NB4 (cell line): ENCODE results near the gene LAMP1.
"Not testable (repeated sequence)": the region's sequence is repeated elsewhere in the genome, so short reads cannot be mapped to it uniquely, and the experiment has no call there.

Experiments used
- MAX ChIP-seq: IDR thresholded peaks from 2 replicates; pipeline ENCODE4 v1.6.1; 2011; ENCODE audit warnings: low read depth, low read length
- MYC ChIP-seq: IDR thresholded peaks from 2 replicates; pipeline ENCODE4 v1.6.1; 2011; ENCODE audit warnings: low read depth, low read length
- TF ChIP-seq, protein P1 (sequence below): IDR thresholded peaks from one replicate; pipeline ENCODE4 v1.5.1; 2012; ENCODE audit warnings: low read depth, low read length

DNA sequence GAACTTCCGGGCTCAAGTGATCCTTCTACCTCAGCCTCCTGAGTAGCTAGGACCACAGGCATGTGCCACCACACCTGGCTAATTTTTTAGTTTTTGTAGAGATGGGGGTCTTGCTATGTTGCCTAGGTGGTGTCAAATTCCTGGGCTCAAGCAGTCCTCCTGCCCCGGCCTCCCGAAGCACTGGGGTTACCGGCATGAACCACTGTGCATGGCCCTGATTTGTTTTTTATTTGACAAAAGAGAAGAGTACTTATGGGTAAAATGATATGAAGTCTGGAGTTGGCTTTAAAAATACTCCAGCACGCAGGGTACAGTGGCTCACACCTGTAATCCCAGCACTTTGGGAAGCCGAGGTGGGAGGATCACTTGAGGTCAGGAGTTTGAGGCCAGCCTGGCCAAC, 71.3 kb downstream of the LAMP1 start:
- TF ChIP-seq, protein P1, sequence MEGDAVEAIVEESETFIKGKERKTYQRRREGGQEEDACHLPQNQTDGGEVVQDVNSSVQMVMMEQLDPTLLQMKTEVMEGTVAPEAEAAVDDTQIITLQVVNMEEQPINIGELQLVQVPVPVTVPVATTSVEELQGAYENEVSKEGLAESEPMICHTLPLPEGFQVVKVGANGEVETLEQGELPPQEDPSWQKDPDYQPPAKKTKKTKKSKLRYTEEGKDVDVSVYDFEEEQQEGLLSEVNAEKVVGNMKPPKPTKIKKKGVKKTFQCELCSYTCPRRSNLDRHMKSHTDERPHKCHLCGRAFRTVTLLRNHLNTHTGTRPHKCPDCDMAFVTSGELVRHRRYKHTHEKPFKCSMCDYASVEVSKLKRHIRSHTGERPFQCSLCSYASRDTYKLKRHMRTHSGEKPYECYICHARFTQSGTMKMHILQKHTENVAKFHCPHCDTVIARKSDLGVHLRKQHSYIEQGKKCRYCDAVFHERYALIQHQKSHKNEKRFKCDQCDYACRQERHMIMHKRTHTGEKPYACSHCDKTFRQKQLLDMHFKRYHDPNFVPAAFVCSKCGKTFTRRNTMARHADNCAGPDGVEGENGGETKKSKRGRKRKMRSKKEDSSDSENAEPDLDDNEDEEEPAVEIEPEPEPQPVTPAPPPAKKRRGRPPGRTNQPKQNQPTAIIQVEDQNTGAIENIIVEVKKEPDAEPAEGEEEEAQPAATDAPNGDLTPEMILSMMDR, result not testable (repeated sequence)
- not testable (repeated sequence) for TF ChIP-seq MYC, MAX
